Measurements from ENCODE around the gene RCAN2.
"Not testable (repeated sequence)": the region's sequence is repeated elsewhere in the genome, so short reads cannot be mapped to it uniquely, and the experiment has no call there.

The RCAN2 gene

DNA sequence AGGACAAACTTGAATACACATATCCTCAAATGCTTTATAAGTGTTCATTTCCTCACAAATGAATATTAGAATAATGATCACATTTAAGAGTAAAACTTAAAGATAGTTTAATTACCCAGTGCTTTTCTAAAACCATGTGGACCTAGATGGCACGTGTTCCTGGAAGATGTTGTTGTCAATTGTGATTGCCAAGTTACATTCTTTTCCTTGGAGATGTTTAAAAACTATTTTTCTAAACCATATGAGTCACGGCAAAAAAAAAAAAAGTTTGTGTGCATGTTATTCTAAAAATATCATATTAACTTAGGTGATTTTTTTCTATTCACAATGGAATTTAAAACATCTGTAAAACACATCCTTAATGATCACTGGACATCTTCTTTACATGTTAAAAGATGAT is 51.1 kb downstream of the RCAN2 start:
- no peak for DNase-seq (ENCODE audit: low spot score)

DNA sequence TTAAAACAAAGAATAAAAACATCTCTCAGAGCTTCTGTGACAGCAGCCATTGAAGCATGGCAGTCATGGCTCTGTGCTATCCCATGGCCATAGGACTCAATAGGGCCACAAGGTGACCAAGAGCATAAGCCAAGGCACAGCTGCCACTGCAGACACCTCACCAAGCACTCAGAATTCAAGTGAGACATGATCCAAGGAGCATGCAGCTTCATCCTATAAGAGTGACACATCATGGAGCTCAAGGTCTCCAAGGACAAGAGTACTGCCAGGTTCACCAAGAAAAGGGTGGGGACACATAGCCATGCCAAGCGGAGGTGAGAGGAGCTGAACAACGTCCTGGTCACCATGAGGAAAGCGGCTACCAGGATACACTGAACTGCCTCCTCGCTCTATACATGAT is 53.0 kb downstream of the RCAN2 start:
- no peak for DNase-seq (ENCODE audit: low spot score)

DNA sequence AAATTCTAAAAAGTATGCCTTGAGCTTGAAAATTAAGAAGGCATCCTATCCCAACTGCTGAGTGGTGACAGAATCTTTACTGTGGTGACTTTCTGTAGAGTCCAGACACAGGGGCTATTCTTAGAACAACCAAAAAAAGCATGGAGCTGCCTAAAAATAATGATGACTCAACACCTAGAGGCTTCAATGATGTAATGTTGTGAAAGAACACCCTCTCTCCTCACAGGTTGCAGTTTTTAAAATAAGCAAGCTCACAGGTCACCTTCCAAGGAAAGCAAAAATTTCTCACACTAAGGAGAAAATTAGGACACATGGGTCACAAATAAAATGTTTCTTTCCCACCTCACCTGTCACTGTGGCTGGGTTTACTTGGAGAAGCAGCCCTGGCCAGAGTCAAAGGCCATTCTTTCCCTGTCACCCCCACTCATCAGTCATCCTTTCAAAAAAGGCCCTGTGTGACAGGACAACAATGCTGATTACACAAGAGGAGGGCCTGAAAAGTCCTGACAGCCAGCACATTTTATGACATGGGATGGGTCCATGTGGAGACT is 53.5 kb downstream of the RCAN2 start:
- no peak for DNase-seq (ENCODE audit: low spot score)

DNA sequence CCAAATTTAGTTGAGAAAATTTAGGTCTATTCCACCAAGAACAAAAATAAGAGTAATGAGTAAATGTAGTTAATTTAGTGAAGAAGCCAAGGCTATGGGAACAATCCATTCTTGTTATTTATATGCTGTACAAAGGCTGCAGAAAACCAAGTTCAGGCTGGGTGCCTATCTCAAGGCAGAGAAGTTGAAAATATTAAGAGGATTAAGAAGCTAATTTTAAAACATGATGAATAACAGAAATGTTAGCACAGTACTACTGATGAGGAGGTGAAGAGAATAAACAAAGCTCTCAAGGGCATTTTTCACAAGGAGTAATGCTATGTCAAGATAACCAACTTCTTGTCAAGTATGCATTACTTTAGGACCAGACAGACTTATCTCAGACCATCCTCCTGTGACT is 68.6 kb downstream of the RCAN2 start:
- no peak for DNase-seq (ENCODE audit: low spot score)

DNA sequence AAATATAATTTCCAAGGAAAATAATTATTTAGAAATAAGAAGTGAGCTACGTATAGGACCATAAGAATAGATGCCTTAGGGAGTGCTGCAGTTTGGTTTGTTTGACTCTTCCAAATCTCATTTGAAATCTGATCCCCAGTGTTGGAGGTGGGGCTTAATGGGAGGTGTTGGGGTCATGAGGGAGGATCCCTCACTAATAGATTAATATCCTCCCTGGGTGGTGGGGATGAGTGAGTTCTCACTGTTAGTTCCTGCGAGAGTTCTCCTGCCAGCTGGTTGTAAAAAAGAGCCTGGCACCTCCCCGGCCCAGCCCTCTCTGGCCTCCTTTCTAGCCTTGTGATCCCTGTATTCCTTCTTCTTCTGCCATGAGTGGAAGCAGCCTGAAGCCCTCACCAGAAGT is 69.3 kb downstream of the RCAN2 start:
- DNase-seq (ENCODE audit: low spot score), result no peak

GRCh38 chr6:46420921-46421638 is 70.2 kb downstream of the RCAN2 start:
- DNase-seq (ENCODE audit: low spot score), result no peak

GRCh38 chr6:46419576-46420002 is 71.7 kb downstream of the RCAN2 start:
- no peak for DNase-seq (ENCODE audit: low spot score)

GRCh38 chr6:46414398-46414797 is 76.9 kb downstream of the RCAN2 start:
- DNase-seq (ENCODE audit: low spot score), result no peak

DNA sequence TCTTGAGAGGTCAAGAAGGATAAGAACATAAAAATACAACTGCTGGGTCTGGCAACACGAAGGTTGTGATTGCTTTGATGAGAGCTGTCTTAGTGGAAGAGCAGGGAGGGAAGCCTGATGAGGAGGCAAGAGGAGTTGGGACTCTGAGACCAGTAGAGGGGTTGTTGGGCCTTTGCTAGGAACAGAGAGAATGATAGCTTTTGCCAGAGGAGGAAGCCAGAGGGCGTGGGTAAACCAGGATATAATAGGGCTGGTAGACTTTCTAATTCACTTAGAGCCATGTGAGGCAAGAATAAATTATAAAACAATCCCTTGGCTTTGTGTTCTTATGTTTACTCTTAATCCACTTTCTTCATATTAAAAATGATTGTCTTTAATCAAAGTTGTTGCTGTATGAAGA is 78.6 kb downstream of the RCAN2 start:
- DNase-seq (ENCODE audit: low spot score), result no peak

GRCh38 chr6:46411456-46412197 is 79.6 kb downstream of the RCAN2 start:
- no peak for DNase-seq (ENCODE audit: low spot score)

GRCh38 chr6:46410334-46410953 is 80.8 kb downstream of the RCAN2 start:
- DNase-seq (ENCODE audit: low spot score), result no peak

DNA sequence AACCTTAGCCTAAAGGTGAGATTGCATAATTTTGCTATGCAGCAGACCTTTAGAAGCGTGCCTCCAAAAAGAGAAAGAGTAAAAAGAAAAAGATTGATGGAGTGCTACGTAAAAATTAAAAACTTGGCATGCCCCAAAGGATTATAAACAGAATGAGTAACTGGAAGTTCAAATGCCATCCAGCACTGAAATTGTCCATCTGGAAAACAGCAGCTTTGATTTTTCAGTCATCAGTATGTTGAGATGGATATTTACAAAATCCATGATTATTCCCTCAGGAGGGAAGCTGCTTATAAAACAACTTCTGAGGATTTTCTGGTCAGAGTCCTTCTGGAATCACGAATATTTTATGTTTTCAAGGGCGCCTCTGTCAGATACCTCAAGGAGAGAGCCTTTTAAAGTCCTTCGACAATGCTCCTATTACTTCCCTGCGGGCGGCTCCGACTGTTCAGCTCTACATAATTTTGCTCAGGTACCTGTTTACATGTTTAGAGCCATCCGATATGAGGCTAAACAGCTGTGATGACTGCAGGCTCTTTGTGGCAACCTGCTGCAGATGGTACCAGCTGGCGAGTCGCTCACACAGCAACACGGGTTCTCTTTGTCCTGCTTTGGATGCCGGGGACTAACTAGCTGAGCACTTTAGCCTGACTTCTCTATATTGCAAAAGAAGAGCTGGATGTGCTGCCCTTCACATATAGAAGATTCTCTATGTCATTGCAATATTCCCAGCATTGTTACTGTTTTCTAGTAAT is 83.3 kb downstream of the RCAN2 start:
- no peak for DNase-seq (ENCODE audit: low spot score)

DNA sequence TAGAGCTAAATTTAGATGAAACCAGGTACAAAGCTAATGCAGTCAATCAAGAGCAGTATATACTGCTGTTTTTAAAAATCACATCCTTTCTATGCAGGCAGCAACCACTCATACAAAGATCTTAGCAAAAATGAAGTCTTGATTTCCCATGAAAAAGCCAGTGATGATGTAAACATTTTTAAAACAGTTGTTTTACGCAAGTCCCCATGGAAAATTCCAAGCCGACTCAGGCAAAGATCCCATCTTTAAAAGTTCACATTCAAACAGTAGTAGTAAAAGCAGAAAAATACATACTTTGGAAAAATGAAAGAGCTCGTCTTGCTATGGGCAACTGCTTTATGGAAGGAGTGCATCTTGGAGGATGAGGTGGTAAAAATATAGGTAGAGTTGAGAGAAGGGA is 84.0 kb downstream of the RCAN2 start:
- DNase-seq (ENCODE audit: low spot score), result no peak

DNA sequence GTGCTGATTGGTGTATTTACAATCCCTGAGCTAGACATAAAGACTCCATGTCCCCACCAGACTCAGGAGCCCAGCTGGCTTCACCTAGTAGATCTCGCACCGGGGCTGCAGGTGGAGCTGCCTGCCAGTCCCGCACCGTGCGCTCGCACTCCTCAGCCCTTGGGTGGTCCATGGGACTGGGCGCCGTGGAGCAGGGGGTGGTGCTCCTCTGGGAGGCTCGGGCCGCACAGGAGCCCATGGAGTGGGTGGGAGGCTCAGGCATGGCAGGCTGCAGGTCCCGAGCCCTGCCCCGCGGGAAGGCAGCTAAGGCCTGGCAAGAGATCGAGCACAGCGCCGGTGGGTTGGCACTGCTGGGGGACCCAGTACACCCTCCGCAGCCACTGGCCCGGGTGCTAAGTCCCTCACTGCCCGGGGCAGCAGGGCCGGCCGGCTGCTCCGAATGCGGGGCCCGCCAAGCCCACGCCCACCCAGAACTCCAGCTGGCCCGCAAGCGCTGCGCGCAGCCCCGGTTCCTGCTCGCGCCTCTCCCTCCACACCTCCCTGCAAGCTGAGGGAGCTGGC is 85.5 kb downstream of the RCAN2 start:
- DNase-seq (ENCODE audit: low spot score), result not testable (repeated sequence)

DNA sequence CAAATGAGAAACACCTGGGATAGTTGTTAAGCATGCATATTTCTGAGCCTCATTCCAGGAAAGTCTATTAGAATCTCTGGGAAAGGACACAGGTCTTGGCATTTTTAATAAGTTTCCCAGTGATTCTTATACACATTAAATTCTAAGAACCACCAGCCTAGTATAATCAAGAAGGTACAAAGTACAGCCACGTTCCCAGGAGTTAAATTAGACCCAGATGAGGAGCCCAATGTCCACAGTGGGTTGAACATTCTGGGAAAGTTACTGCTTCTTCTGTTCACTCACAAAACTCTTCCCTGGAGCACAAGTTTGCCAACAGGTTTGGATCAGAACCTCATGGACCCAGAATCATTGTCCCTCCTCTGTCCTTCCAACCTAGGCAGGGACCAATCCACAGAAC is 90.4 kb downstream of the RCAN2 start:
- DNase-seq (ENCODE audit: low spot score), result no peak

DNA sequence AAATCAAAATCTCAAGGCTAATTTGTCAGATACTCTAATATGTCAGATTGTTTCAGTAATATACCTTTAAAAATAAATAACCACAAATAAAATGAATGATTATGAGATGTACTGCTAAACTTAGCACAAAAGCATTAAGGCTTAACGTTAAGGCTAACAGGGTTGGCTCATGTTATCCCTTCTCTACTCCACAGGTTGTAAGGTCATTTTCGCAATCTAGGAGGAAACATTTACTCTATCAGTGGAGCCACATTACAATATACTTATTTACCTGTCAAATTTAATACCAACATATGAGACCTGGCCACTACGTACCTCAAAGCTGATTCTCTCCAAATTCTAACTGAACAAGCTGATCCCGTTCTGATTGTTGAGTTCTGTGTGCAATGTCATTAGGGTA is 95.7 kb downstream of the RCAN2 start:
- DNase-seq (ENCODE audit: low spot score), result no peak

DNA sequence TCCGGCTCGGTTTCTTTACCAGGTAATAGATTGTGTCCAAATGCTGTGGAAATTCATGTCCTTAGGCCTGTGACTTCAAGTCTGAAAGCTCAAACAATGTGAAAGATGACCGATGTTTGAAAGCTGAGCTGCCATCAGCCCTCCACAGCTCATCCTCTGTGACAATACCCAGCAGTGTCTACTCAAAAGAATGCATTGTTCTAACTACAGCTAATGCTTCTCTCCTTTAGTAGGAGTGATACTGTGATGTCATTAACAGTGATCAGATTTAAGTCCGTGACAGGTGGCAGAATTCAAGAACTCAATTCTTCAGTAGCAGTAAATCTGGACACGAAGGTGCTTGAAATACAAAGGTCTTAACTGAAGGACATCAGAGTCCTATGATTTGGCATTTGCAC is 97.3 kb downstream of the RCAN2 start:
- no peak for DNase-seq (ENCODE audit: low spot score)

- DNase-seq (ENCODE audit: low spot score), result no peak
These were observed 97.9 kb downstream of the RCAN2 start for GRCh38 chr6:46393161-46393939.

GRCh38 chr6:46392294-46392693 is 99.0 kb downstream of the RCAN2 start:
- no peak for DNase-seq (ENCODE audit: low spot score)

GRCh38 chr6:46390153-46390876 is 100.9 kb downstream of the RCAN2 start:
- DNase-seq (ENCODE audit: low spot score), result no peak
